Panc1 (cell line): Measurements from ENCODE around the gene CDKN2D.

Experiments used
- POLR2AphosphoS5 ChIP-seq: IDR thresholded peaks from 2 replicates; pipeline ENCODE4 v1.6.1; 2012; ENCODE audit warnings: mild to moderate bottlenecking, low read depth, low read length, moderate library complexity
- SIN3A ChIP-seq: IDR thresholded peaks from 2 replicates; pipeline ENCODE4 v1.6.1; 2012; ENCODE audit warnings: low read depth, mild to moderate bottlenecking, low read length, moderate library complexity, borderline replicate concordance; ENCODE audit not compliant: insufficient read depth
- TF ChIP-seq, protein P1 (sequence below): fragments of 450-650 bp; IDR thresholded peaks from 2 replicates; pipeline ENCODE4 v1.5.1; 2017; ENCODE audit warnings: mild to moderate bottlenecking

DNA sequence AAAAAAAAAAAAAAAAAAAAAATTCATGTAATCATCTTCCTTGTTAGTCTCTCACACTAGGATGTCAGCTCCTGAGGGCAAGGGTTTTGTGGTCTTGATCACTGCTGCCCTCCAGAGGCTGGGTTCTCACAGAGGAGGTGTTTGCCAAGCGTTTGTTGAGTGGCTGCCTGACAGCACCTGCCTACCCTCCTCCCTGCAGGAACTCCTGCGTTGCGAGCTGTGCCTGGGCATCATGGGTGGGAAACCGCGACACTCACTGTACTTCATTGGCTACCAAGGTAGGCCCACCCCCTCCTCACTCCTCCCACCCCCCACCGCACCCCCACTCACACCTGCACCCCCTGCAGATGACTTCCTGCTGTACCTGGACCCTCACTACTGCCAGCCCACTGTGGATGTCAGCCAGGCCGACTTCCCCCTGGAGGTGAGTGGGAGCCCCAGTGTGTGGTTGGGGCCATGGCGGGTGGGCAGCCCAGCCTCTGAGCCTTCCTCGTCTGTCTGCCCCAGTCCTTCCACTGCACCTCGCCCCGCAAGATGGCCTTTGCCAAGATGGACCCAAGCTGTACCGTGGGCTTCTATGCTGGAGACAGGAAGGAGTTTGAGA is 17.0 kb downstream of the CDKN2D start:
- TF ChIP-seq, protein P1, sequence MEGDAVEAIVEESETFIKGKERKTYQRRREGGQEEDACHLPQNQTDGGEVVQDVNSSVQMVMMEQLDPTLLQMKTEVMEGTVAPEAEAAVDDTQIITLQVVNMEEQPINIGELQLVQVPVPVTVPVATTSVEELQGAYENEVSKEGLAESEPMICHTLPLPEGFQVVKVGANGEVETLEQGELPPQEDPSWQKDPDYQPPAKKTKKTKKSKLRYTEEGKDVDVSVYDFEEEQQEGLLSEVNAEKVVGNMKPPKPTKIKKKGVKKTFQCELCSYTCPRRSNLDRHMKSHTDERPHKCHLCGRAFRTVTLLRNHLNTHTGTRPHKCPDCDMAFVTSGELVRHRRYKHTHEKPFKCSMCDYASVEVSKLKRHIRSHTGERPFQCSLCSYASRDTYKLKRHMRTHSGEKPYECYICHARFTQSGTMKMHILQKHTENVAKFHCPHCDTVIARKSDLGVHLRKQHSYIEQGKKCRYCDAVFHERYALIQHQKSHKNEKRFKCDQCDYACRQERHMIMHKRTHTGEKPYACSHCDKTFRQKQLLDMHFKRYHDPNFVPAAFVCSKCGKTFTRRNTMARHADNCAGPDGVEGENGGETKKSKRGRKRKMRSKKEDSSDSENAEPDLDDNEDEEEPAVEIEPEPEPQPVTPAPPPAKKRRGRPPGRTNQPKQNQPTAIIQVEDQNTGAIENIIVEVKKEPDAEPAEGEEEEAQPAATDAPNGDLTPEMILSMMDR, result no peak; the same call in 1 of the 2 replicates
- TF ChIP-seq SIN3A (no peak), POLR2AphosphoS5 (no peak)
